AG09319 (cell line): ENCODE results near the gene RPS27L.

Experiments
- DNase-seq: peaks from one replicate; pipeline ENCODE4 v3.0.0-alpha.2; 2010; ENCODE audit warnings: low read depth; ENCODE audit errors: extremely low read depth
- TF ChIP-seq, protein P1 (sequence below): IDR thresholded peaks from 2 replicates; pipeline ENCODE4 v1.5.1; 2011; ENCODE audit warnings: low read depth, mild to moderate bottlenecking, inconsistent platforms, low read length, moderate library complexity

The RPS27L gene

DNA sequence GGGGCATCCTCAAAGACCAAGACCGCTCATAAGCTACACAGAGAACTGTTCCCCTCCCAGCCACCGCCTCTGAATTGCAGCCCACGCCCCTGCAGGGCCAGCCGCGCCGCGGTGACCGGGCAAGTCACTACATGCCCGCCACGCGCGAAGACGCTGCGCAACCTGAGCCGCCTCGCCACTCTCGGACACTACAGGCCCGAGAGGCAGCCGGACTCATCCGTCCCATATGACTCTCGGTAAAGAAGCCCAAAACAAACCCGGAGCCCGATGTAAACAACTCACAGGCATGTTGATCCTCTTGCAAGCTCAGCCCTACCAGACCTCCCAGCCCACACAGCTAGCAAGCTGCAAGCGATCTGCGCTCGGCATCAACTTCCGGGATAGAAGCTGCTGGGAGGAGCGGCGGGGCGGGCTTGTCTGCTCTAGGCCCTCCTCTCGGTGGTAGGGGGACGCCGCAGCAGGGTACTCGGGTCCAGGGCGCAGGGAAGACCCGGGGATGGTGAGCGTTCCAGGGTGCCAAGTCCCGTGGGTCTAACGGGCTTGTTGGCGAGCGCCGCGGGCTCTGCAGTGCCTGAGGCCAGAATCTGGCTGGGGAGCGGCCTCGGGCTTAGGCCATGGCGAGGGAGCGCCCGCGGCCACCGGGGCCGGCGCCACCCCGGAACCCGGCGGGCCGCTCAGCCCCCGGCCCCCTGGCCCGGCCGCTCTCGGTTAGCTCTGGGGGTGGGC, at the start of gene RPS27L:
Gene RPS27L, minus strand, starts transcription at position 360 of the 726 bp plus-strand sequence. Its CDS starts 72 bp downstream, at position 288.
- peak; percentile 89 for DNase-seq

DNA sequence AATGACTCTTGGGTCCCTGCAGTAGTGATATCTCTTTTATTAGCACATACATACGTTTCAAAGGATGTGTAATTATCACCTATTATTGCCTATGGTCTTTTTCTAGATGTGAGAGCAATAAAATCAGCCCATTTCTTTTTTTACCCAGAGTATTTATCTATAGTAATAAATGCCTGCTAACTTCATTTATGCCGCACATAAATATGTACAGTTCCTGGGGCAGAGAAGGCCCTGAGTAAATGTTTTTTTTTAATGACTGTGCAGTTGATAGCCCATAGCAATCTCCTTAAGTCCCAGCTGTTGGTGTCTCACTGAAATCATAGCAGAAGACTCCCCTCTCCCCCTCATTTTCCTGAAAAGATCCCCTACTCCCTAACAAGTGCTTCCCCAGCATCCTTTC, 48.8 kb upstream of the RPS27L start:
- TF ChIP-seq, protein P1, sequence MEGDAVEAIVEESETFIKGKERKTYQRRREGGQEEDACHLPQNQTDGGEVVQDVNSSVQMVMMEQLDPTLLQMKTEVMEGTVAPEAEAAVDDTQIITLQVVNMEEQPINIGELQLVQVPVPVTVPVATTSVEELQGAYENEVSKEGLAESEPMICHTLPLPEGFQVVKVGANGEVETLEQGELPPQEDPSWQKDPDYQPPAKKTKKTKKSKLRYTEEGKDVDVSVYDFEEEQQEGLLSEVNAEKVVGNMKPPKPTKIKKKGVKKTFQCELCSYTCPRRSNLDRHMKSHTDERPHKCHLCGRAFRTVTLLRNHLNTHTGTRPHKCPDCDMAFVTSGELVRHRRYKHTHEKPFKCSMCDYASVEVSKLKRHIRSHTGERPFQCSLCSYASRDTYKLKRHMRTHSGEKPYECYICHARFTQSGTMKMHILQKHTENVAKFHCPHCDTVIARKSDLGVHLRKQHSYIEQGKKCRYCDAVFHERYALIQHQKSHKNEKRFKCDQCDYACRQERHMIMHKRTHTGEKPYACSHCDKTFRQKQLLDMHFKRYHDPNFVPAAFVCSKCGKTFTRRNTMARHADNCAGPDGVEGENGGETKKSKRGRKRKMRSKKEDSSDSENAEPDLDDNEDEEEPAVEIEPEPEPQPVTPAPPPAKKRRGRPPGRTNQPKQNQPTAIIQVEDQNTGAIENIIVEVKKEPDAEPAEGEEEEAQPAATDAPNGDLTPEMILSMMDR: no peak
- no peak for DNase-seq

More for the DNA sequence above, at the start of gene RPS27L:
- TF ChIP-seq, protein P1: no peak

DNA sequence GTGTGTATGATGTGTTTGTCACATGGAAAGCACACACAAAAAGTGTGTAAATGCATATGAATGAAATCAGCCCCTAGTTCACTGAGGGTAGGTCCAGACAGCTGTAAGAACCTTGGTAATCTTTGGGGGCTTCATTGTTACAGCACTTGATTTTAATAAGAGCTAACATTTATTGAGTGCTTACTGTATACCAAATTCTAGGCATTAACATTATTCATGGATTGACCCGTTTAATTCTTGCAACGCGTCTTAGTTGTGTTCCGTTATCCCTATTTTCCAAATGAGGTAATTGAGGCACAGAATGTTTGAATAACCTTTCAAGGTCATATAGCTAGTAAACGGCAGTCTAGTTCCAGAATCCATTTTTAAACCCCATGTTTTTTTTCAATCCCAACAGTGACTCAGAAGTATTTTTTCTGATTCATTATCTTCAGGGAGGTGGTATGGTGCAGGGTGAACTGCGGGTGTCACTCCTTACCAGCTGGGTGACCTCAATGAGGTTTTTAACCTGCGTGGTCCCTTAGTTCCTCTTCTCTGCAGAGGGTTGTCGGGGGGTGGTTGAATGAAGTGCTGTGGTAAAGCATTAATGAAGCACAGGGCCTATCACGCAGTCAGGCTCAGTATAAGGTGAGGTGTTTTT, 46.3 kb upstream of the RPS27L start:
- no peak for DNase-seq
- TF ChIP-seq, protein P1: no peak

DNA sequence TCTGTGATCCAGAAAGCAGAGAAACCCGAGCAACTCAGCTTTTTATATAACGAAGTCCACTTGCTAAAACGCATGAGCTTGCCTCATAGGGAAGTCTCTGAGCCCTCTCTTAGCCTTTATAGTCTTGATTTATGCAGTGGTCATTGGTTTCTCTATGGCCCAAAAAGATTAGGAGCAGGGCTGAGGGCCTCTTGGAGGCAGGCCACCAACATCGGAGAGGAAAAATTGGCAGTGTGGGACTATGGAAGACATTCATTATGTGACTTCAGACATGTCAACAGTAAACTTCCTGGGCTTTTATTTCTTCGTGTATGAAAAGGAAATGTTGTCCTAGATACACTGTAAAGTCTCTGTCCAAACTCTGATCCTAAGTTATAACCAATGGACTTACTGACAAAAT, 45.6 kb upstream of the RPS27L start:
- DNase-seq: no peak
- TF ChIP-seq, protein P1: no peak

DNA sequence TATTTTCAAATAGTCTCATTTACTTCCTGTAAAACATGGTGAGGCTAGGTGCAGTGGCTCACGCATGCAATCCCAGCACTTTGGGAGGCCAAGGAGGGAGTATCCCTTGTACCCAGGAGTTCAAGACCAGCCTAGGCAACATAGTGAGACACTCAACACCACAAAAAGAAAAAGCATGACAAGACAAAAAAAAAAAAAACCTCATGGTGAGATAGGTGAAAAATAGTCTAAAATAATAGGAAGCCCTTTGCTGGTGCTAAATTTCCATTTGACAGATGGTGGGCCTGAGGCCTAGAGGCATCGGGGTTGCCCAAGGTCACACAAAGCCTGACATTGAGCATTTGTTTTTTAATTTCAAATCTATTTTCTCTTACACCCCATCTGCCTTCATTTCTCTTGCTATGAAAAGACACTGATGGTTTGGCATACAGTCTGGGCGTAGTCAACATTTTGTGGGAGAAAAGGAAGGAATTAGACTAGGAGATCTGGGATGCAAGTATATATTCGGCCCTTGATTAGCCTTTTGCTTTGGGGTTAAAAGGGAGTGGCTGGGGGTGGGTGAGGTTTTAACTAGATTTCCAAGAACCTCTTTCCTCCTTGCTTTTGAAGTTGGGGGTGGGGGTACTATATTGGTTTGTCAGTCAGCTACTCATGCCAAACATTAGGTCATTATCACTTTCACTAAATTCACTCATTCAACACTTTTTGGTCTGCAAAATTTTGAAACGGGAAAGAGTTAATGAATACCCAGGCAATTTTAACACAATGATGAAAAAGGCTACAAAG, 43.4 kb upstream of the RPS27L start:
- TF ChIP-seq, protein P1: no peak
- DNase-seq: no peak

DNA sequence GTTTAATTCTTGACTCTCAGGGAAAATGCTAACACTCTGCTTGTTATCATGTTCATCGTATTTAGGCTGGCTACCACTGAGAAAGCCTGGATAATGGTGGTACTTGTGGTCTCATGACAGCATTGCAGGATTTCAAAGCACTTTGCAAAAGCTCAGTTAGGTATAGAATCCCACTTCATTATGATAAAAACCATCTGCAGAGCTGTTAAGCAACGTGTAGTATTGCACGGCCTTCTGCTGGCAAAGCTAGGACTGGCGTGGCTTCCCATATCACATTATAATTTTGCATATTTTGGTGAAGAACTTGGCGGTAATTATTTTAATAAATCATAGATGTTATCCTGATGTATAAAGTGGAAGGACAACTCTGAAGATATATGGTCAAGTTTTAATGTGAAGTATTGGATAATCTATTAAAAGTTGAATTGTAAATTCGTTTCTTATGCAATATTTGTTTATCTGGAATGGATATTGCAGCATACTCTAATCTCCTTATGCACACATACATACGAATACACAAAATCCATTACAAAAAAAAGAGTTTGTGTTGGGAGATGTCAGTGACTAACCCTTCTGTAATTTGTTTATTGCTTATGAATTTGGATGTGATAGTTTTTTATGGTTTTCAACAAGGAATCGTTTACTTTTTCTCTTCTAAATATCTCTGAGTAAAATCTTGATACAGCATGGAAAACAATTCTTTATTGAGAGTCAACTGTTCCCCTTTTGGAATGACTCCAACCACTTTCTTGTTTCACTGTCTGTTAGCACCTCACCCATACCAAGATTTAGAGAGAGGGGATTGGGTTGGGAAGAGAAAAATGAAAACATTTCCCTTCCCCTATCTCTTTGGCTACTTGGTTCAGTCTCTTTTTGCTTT, 41.3 kb upstream of the RPS27L start:
- TF ChIP-seq, protein P1: no peak
- DNase-seq: no peak
